WTC11 (cell line): Measurements from ENCODE around the gene GLRA3. TPM values are rescaled to one million over a fixed set of nuclear protein-coding genes. Genes with fewer than 3 reads are reported as not detected.

Source experiments
- ATAC-seq: fragments of 200-7000 bp; cut with Tn5 transposase; 2 replicates; pipeline ENCODE4 v1.10.0; 2021; ENCODE audit warnings: mild to moderate bottlenecking, moderate library complexity
- CTCF ChIA-PET: fragments of 300-600 bp; sonication (Branson Sonifier 250); formaldehyde crosslinking; loops from one replicate; lab custom pipeline; 2021; ENCODE audit warnings: antibody characterized with exemption; lab: Charles Lee
- POLR2A ChIA-PET: fragments of 350-600 bp; sonication (Branson Sonifier 250); formaldehyde crosslinking; loops from one replicate; lab custom pipeline; 2021; ENCODE audit warnings: antibody characterized with exemption; lab: Charles Lee
- DNase-seq: peaks from one replicate; pipeline ENCODE4 v3.0.0; 2021; ENCODE audit warnings: low spot score
- H3K27ac Mint-ChIP-seq: 2 replicates; pipeline ENCODE4 v1.8.0; 2021; ENCODE audit warnings: mixed read lengths
- H3K27me3 Mint-ChIP-seq: 2 replicates; pipeline ENCODE4 v1.8.0; 2021; ENCODE audit warnings: low read depth, mild to moderate bottlenecking, moderate library complexity, mixed read lengths
- H3K36me3 Mint-ChIP-seq: 2 replicates; pipeline ENCODE4 v1.8.0; 2021; ENCODE audit warnings: mixed read lengths
- H3K4me1 Mint-ChIP-seq: 2 replicates; pipeline ENCODE4 v1.8.0; 2022; ENCODE audit warnings: mixed read lengths
- H3K4me3 Mint-ChIP-seq: 2 replicates; pipeline ENCODE4 v1.8.0; 2021; ENCODE audit warnings: mild to moderate bottlenecking, moderate library complexity, mixed read lengths
- H3K9me3 Mint-ChIP-seq: 2 replicates; pipeline ENCODE4 v1.8.0; 2021; ENCODE audit warnings: mixed read lengths
- AFF4 ChIP-seq: sonication (generic); formaldehyde crosslinking; IDR thresholded peaks from 2 replicates; pipeline ENCODE4 v1.8.1; 2023; ENCODE audit warnings: mild to moderate bottlenecking, missing genetic modification reagents, borderline replicate concordance
- AR ChIP-seq: fragments of 250-450 bp; sonication (Bioruptor Pico); IDR thresholded peaks from 2 replicates; pipeline ENCODE4 v1.9.0; 2021; ENCODE audit warnings: mild to moderate bottlenecking
- ATF1 ChIP-seq: sonication (generic); formaldehyde crosslinking; IDR thresholded peaks from 2 replicates; pipeline ENCODE4 v1.8.1; 2023; ENCODE audit warnings: mild to moderate bottlenecking, moderate library complexity, missing genetic modification reagents
- CREB1 ChIP-seq: sonication (generic); formaldehyde crosslinking; IDR thresholded peaks from 2 replicates; pipeline ENCODE4 v1.8.0; 2023; ENCODE audit warnings: mild to moderate bottlenecking, missing genetic modification reagents
- CREM ChIP-seq: sonication (generic); formaldehyde crosslinking; IDR thresholded peaks from 2 replicates; pipeline ENCODE4 v1.8.1; 2022; ENCODE audit warnings: mild to moderate bottlenecking, missing genetic modification reagents, moderate library complexity
- GTF2I ChIP-seq: fragments of 250-450 bp; sonication (Bioruptor Pico); conservative IDR thresholded peaks from 2 replicates; pipeline ENCODE4 v1.4.0; 2021; ENCODE audit warnings: mild to moderate bottlenecking
- MYBL2 ChIP-seq: sonication (generic); formaldehyde crosslinking; IDR thresholded peaks from 2 replicates; pipeline ENCODE4 v1.8.1; 2023; ENCODE audit warnings: mild to moderate bottlenecking, moderate library complexity, missing genetic modification reagents
- NFE2L1 ChIP-seq: sonication (generic); formaldehyde crosslinking; IDR thresholded peaks from 2 replicates; pipeline ENCODE4 v1.8.1; 2023; ENCODE audit warnings: missing genetic modification reagents
- NR1H2 ChIP-seq: sonication (generic); formaldehyde crosslinking; IDR thresholded peaks from 2 replicates; pipeline ENCODE4 v1.9.0; 2021; ENCODE audit warnings: mild to moderate bottlenecking, moderate library complexity, missing genetic modification reagents
- NR3C1 ChIP-seq: sonication (generic); formaldehyde crosslinking; conservative IDR thresholded peaks from 2 replicates; pipeline ENCODE4 v1.8.1; 2023; ENCODE audit warnings: low read depth, mild to moderate bottlenecking, missing genetic modification reagents
- OVOL2 ChIP-seq: fragments of 250-450 bp; sonication (Bioruptor Pico); IDR thresholded peaks from 2 replicates; pipeline ENCODE4 v1.9.0; 2021; ENCODE audit warnings: mild to moderate bottlenecking, borderline replicate concordance
- PRRX2 ChIP-seq: fragments of 250-450 bp; sonication (Bioruptor Pico); IDR thresholded peaks from 2 replicates; pipeline ENCODE4 v1.8.0; 2021; ENCODE audit warnings: mild to moderate bottlenecking
- RELA ChIP-seq: sonication (generic); formaldehyde crosslinking; IDR thresholded peaks from 2 replicates; pipeline ENCODE4 v1.8.1; 2022; ENCODE audit warnings: missing genetic modification reagents, mild to moderate bottlenecking, borderline replicate concordance
- SOX15 ChIP-seq: fragments of 250-450 bp; sonication (Bioruptor Pico); IDR thresholded peaks from 2 replicates; pipeline ENCODE4 v1.9.0; 2021; ENCODE audit warnings: mild to moderate bottlenecking
- TP53 ChIP-seq: sonication (generic); formaldehyde crosslinking; IDR thresholded peaks from 2 replicates; pipeline ENCODE4 v1.8.1; 2023; ENCODE audit warnings: mild to moderate bottlenecking, missing genetic modification reagents
- ZBTB21 ChIP-seq: sonication (generic); formaldehyde crosslinking; IDR thresholded peaks from 2 replicates; pipeline ENCODE4 v1.8.1; 2023; ENCODE audit warnings: mild to moderate bottlenecking, missing genetic modification reagents, borderline replicate concordance
- ZNF138 ChIP-seq: sonication (generic); formaldehyde crosslinking; conservative IDR thresholded peaks from 2 replicates; pipeline ENCODE4 v1.8.1; 2022; ENCODE audit warnings: mild to moderate bottlenecking, moderate library complexity, missing genetic modification reagents
- ZNF219 ChIP-seq: sonication (generic); formaldehyde crosslinking; IDR thresholded peaks from 2 replicates; pipeline ENCODE4 v1.8.0; 2023; ENCODE audit warnings: missing genetic modification reagents, mild to moderate bottlenecking, borderline replicate concordance
- ZNF232 ChIP-seq: sonication (generic); formaldehyde crosslinking; IDR thresholded peaks from 2 replicates; pipeline ENCODE4 v1.8.0; 2022; ENCODE audit warnings: mild to moderate bottlenecking, missing genetic modification reagents
- ZNF396 ChIP-seq: fragments of 250-450 bp; sonication (Bioruptor Pico); IDR thresholded peaks from 2 replicates; pipeline ENCODE4 v1.8.0; 2021; ENCODE audit warnings: mild to moderate bottlenecking, moderate library complexity, borderline replicate concordance
- total RNA-seq: library from RNA; stranded (reverse); gene quantifications from 3 replicates; pipeline ENCODE4 v1.2.3, GENCODE V29; 2021
- TF ChIP-seq, protein P1 (sequence below): sonication (generic); formaldehyde crosslinking; IDR thresholded peaks from 2 replicates; pipeline ENCODE4 v1.8.1; 2022; ENCODE audit warnings: low read depth, missing genetic modification reagents, borderline replicate concordance
- TF ChIP-seq, protein P2 (sequence below): sonication (generic); formaldehyde crosslinking; IDR thresholded peaks from 2 replicates; pipeline ENCODE4 v1.8.1; 2023; ENCODE audit warnings: mild to moderate bottlenecking, missing genetic modification reagents
- TF ChIP-seq, protein P3 (sequence below): sonication (generic); formaldehyde crosslinking; IDR thresholded peaks from 2 replicates; pipeline ENCODE4 v1.8.0; 2022; ENCODE audit warnings: missing genetic modification reagents

Gene GLRA3
- total RNA-seq, 1 experiment from 2014 or later, result 0.15 TPM

DNA sequence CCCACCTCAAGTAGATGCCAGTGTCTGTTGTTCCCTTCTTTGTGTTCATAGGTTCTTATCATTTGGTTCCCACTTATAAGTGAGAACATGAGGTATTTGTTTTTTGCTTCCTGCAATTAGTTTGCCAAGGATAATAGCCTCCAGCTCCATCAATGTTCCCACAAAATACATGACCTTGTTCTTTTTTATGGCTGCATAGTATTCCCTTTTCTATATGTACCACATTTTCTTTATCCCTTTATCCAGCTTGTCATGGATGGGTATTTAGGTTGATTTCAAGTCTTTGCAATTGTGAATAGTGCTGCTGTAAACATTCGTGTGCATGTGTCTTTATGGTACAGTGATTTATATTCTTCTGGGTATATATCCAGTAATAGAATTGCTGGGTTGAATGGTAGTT, 138.4 kb downstream of the GLRA3 start:
- Mint-ChIP-seq H3K27ac (no peak overlapping the region), H3K4me1 (no peaks in the 10 kb centered on the region), H3K4me3 (no peak overlapping the region), H3K27me3 (no peaks in the 10 kb centered on the region; the same call in 1 of the 2 replicates), H3K36me3 (peaks cover 23% of the 10 kb centered on the region), H3K9me3 (peaks cover 30% of the 10 kb centered on the region)
- ChIA-PET CTCF (no interaction called here), POLR2A (no interaction called here)
- TF ChIP-seq PRRX2 (CRISPR knock-in tag) (no peak), RELA (CRISPR knock-in tag) (no peak), GTF2I (peak; percentile 51; the same call in 1 of the 2 replicates), TP53 (CRISPR knock-in tag) (no peak)
- TF ChIP-seq, protein P1, sequence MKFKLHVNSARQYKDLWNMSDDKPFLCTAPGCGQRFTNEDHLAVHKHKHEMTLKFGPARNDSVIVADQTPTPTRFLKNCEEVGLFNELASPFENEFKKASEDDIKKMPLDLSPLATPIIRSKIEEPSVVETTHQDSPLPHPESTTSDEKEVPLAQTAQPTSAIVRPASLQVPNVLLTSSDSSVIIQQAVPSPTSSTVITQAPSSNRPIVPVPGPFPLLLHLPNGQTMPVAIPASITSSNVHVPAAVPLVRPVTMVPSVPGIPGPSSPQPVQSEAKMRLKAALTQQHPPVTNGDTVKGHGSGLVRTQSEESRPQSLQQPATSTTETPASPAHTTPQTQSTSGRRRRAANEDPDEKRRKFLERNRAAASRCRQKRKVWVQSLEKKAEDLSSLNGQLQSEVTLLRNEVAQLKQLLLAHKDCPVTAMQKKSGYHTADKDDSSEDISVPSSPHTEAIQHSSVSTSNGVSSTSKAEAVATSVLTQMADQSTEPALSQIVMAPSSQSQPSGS, result no peak
- DNase-seq (no peak), ATAC-seq (no peak)

GRCh38 chr4:174689618-174690017, 139.4 kb downstream of the GLRA3 start:
- H3K36me3 Mint-ChIP-seq, result peaks cover 23% of the 10 kb centered on the region
- no peak for TF ChIP-seq NR1H2 (CRISPR knock-in tag)
- TF ChIP-seq ZNF138 (CRISPR knock-in tag), result no peak
- TF ChIP-seq OVOL2 (CRISPR knock-in tag), result no peak
- TF ChIP-seq GTF2I, result no peak
- TF ChIP-seq TP53 (CRISPR knock-in tag), result no peak
- no peak for TF ChIP-seq ZNF396 (CRISPR knock-in tag)
- TF ChIP-seq MYBL2 (CRISPR knock-in tag), result no peak
- TF ChIP-seq, protein P2, sequence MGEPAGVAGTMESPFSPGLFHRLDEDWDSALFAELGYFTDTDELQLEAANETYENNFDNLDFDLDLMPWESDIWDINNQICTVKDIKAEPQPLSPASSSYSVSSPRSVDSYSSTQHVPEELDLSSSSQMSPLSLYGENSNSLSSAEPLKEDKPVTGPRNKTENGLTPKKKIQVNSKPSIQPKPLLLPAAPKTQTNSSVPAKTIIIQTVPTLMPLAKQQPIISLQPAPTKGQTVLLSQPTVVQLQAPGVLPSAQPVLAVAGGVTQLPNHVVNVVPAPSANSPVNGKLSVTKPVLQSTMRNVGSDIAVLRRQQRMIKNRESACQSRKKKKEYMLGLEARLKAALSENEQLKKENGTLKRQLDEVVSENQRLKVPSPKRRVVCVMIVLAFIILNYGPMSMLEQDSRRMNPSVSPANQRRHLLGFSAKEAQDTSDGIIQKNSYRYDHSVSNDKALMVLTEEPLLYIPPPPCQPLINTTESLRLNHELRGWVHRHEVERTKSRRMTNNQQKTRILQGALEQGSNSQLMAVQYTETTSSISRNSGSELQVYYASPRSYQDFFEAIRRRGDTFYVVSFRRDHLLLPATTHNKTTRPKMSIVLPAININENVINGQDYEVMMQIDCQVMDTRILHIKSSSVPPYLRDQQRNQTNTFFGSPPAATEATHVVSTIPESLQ (CRISPR knock-in tag), result no peak
- no peak for TF ChIP-seq NR3C1 (CRISPR knock-in tag)
- no peak for TF ChIP-seq ZNF232 (CRISPR knock-in tag)
- TF ChIP-seq, protein P3, sequence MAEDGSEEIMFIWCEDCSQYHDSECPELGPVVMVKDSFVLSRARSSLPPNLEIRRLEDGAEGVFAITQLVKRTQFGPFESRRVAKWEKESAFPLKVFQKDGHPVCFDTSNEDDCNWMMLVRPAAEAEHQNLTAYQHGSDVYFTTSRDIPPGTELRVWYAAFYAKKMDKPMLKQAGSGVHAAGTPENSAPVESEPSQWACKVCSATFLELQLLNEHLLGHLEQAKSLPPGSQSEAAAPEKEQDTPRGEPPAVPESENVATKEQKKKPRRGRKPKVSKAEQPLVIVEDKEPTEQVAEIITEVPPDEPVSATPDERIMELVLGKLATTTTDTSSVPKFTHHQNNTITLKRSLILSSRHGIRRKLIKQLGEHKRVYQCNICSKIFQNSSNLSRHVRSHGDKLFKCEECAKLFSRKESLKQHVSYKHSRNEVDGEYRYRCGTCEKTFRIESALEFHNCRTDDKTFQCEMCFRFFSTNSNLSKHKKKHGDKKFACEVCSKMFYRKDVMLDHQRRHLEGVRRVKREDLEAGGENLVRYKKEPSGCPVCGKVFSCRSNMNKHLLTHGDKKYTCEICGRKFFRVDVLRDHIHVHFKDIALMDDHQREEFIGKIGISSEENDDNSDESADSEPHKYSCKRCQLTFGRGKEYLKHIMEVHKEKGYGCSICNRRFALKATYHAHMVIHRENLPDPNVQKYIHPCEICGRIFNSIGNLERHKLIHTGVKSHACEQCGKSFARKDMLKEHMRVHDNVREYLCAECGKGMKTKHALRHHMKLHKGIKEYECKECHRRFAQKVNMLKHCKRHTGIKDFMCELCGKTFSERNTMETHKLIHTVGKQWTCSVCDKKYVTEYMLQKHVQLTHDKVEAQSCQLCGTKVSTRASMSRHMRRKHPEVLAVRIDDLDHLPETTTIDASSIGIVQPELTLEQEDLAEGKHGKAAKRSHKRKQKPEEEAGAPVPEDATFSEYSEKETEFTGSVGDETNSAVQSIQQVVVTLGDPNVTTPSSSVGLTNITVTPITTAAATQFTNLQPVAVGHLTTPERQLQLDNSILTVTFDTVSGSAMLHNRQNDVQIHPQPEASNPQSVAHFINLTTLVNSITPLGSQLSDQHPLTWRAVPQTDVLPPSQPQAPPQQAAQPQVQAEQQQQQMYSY (CRISPR knock-in tag), result no peak
- no peak for TF ChIP-seq CREM
- no peak for TF ChIP-seq SOX15 (CRISPR knock-in tag)
- no peak for TF ChIP-seq CREB1 (CRISPR knock-in tag)
- no peak for TF ChIP-seq ZBTB21 (CRISPR knock-in tag)
- TF ChIP-seq AR, result no peak
- TF ChIP-seq ATF1 (CRISPR knock-in tag), result no peak
- TF ChIP-seq ZNF219, result no peak
- no peak for TF ChIP-seq NFE2L1 (CRISPR knock-in tag)
- TF ChIP-seq AFF4 (CRISPR knock-in tag), result no peak
- H3K4me3 Mint-ChIP-seq, result no peak overlapping the region
- ATAC-seq, result no peak
- no peaks in the 10 kb centered on the region for H3K4me1 Mint-ChIP-seq
- POLR2A ChIA-PET, result no interaction called here
- H3K9me3 Mint-ChIP-seq, result peaks cover 30% of the 10 kb centered on the region
- H3K27ac Mint-ChIP-seq, result no peak overlapping the region
- H3K27me3 Mint-ChIP-seq, result no peaks in the 10 kb centered on the region; the same call in 1 of the 2 replicates
- CTCF ChIA-PET, result no interaction called here
- no peak for DNase-seq
